ENCODE data around the gene RHBDL3. TPM values are rescaled to one million over a fixed set of nuclear protein-coding genes. Genes with fewer than 3 reads are reported as not detected.
A peak's percentile ranks its signal among the peaks of the same experiment; 100 is the strongest.

RHBDL3 gene
- not detected for total RNA-seq

- in situ Hi-C loops (cut with MboI; ENCODE audit: low sequenced_read_pairs in 4 of 4) (no loop called here), intact Hi-C loops (cut with DNase I; ENCODE audit: low total_unique reads) (no loop called here)
- DNase-seq: no peak
- TF ChIP-seq CTCF (IDR thresholded peaks at IDR 0.05 in 4 of 5, conservative IDR thresholded peaks at IDR 0.05 in 1 of 5) (no peak), POLR2A (IDR thresholded peaks at IDR 0.05) (no peak)
- no peaks in the 10 kb centered on the region for H3K36me3 ChIP-seq
- no peak within 1 kb of the TSS for H3K27ac ChIP-seq
- H3K4me1 ChIP-seq: peaks cover 10 to 14% of the 10 kb centered on the region in 2 donors
- peak within 1 kb of the TSS; percentile 58 to 79 (median 63) for H3K4me3 ChIP-seq
- H3K27me3 ChIP-seq: peaks cover 30 to 54% (median 34%) of the 10 kb centered on the region in 3 donors
- peak; percentile 32 to 34 for ATAC-seq
- H3K9me3 ChIP-seq: no peaks in the 10 kb centered on the region
These were observed at the start of gene RHBDL3 for GRCh38 chr17:32265192-32265923. TSS of gene RHBDL3 (plus strand) at chr17:32265832. CDS start at chr17:32266190, 358 bp downstream.

GRCh38 chr17:32222621-32223020 is 43.0 kb upstream of the RHBDL3 start:
- intact Hi-C loops (cut with DNase I; ENCODE audit: low total_unique reads): no loop called here
- Histone ChIP-seq H3K27ac (no peak overlapping the region), H3K27me3 (no peaks in the 10 kb centered on the region), H3K4me3 (no peak overlapping the region), H3K9me3 (no peaks in the 10 kb centered on the region), H3K36me3 (peaks cover 0 to 19% of the 10 kb centered on the region in 2 donors), H3K4me1 (no peaks in the 10 kb centered on the region)
- in situ Hi-C loops (cut with MboI; ENCODE audit: low sequenced_read_pairs in 4 of 4): no loop called here
- ATAC-seq (no peak), DNase-seq (no peak)
- no peak for TF ChIP-seq CTCF (IDR thresholded peaks at IDR 0.05 in 4 of 5, conservative IDR thresholded peaks at IDR 0.05 in 1 of 5)
- TF ChIP-seq POLR2A (IDR thresholded peaks at IDR 0.05): no peak

- in situ Hi-C loops (cut with MboI; ENCODE audit: low sequenced_read_pairs in 4 of 4): no loop called here
These were observed 41.9 kb upstream of the RHBDL3 start for GRCh38 chr17:32223703-32224102.

GRCh38 chr17:32226886-32227285 is 38.7 kb upstream of the RHBDL3 start:
- Histone ChIP-seq H3K27ac (no peak overlapping the region), H3K4me3 (no peak overlapping the region), H3K9me3 (no peaks in the 10 kb centered on the region), H3K36me3 (peaks cover 0 to 11% of the 10 kb centered on the region in 2 donors), H3K27me3 (no peaks in the 10 kb centered on the region), H3K4me1 (no peaks in the 10 kb centered on the region)
- no peak for TF ChIP-seq CTCF (IDR thresholded peaks at IDR 0.05 in 4 of 5, conservative IDR thresholded peaks at IDR 0.05 in 1 of 5)
- no peak for TF ChIP-seq POLR2A (IDR thresholded peaks at IDR 0.05)
- ATAC-seq: no peak
- intact Hi-C loops (cut with DNase I; ENCODE audit: low total_unique reads): no loop called here
- in situ Hi-C loops (cut with MboI; ENCODE audit: low sequenced_read_pairs in 4 of 4): no loop called here
- no peak for DNase-seq

More at GRCh38 chr17:32223703-32224102, 41.9 kb upstream of the RHBDL3 start:
- Histone ChIP-seq H3K4me3 (no peak overlapping the region), H3K27me3 (no peaks in the 10 kb centered on the region), H3K36me3 (peaks cover 0 to 11% of the 10 kb centered on the region in 2 donors), H3K4me1 (no peaks in the 10 kb centered on the region), H3K9me3 (no peaks in the 10 kb centered on the region), H3K27ac (no peak overlapping the region)
- TF ChIP-seq CTCF (IDR thresholded peaks at IDR 0.05 in 4 of 5, conservative IDR thresholded peaks at IDR 0.05 in 1 of 5) (no peak), POLR2A (IDR thresholded peaks at IDR 0.05) (no peak)
- intact Hi-C loops (cut with DNase I; ENCODE audit: low total_unique reads): no loop called here
- ATAC-seq (no peak), DNase-seq (no peak)
